Esophagus muscularis mucosa (tissue), 4 donors: ENCODE measurements around the gene SELL. TPM values are rescaled to one million over a fixed set of nuclear protein-coding genes. Genes with fewer than 3 reads are reported as not detected.

ENCODE experiments used
- DNase-seq: peaks from one replicate; pipeline ENCODE4 v3.0.0-alpha.2; 2017; ENCODE audit errors: extremely low spot score
- H3K27ac ChIP-seq, 4 donors: fragments of 200-600 bp; sonication (generic); replicated peaks in 1 of 4; 1 replicate in 3 of 4; 2 replicates in 1 of 4; pipeline ENCODE4 v1.5.1; 2016 to 2019; ENCODE audit warnings: mild to moderate bottlenecking in 1 of 4
- H3K27me3 ChIP-seq, 4 donors: fragments of 200-600 bp; sonication (generic); one replicate each; pipeline versions ENCODE4 v1.5.1 to v1.6.0; 2016 to 2019
- H3K36me3 ChIP-seq, 4 donors: fragments of 200-600 bp; sonication (generic); one replicate each; pipeline ENCODE4 v1.5.1; 2016 to 2019
- H3K4me1 ChIP-seq, 4 donors: fragments of 200-600 bp; sonication (generic); one replicate each; pipeline ENCODE4 v1.5.1; 2016 to 2019
- H3K4me3 ChIP-seq, 4 donors: fragments of 200-600 bp; sonication (generic); 1 replicate in 2 of 4; 2 replicates in 2 of 4; pipeline ENCODE4 v1.5.1; 2016 to 2019; ENCODE audit warnings: mild to moderate bottlenecking in 4 of 4, moderate library complexity in 1 of 4
- H3K9me3 ChIP-seq, 4 donors: fragments of 200-600 bp; sonication (generic); 1 replicate in 3 of 4; 2 replicates in 1 of 4; pipeline ENCODE4 v1.5.1; 2016 to 2019
- CTCF ChIP-seq, 3 experiments: fragments of 200-600 bp in 2 of 3; fragments of 450-650 bp in 1 of 3; sonication (generic) in 2 of 3; IDR thresholded peaks; one replicate each; pipeline ENCODE4 v1.5.1; 2017 to 2019; ENCODE audit warnings: antibody characterized with exemption in 3 of 3, mild to moderate bottlenecking in 2 of 3, moderate library complexity in 1 of 3
- EP300 ChIP-seq: sonication (generic); formaldehyde crosslinking; IDR thresholded peaks from one replicate; pipeline ENCODE4 v1.6.1; 2017; ENCODE audit warnings: antibody characterized with exemption
- POLR2A ChIP-seq: fragments of 450-650 bp; IDR thresholded peaks from one replicate; pipeline ENCODE4 v1.6.1; 2017; ENCODE audit warnings: antibody characterized with exemption, moderate library complexity, mild to moderate bottlenecking, low read depth
- POLR2AphosphoS5 ChIP-seq, 2 donors: sonication (generic); formaldehyde crosslinking; IDR thresholded peaks; one replicate each; pipeline ENCODE4 v1.6.1; 2017; ENCODE audit warnings: antibody characterized with exemption in 2 of 2
- WGBS: methylation state at CpG from one replicate; pipeline ENCODE4 v1.1.5; 2018; 5-methylcytosine and 5-hydroxymethylcytosine counted together
- intact Hi-C: fragments of 100-400 bp; cut with DNase I; formaldehyde crosslinking; loops from one replicate; pipeline ENCODE4 v1.15.1; 2023
- total RNA-seq, 4 donors: library from RNA; depleted of rRNA; stranded (reverse); fragments of >200 nt; gene quantifications; one replicate each; pipeline versions ENCODE4 v1.1.0 to v1.2.1, GENCODE V29; 2016

The SELL gene
- total RNA-seq, 4 donors from 2014 or later = 0.42 to 11.9 (median 0.86) TPM

- H3K36me3 ChIP-seq = no peaks in the 10 kb centered on the region
- TF ChIP-seq EP300 = no peak
- TF ChIP-seq POLR2A = no peak
- TF ChIP-seq CTCF (IDR thresholded peaks at IDR 0.05) = no peak
- TF ChIP-seq POLR2AphosphoS5 (IDR thresholded peaks at IDR 0.05) = no peak
- DNase-seq = no peak
- H3K27me3 ChIP-seq = no peaks in the 10 kb centered on the region
- H3K4me1 ChIP-seq = no peaks in the 10 kb centered on the region
- no peak overlapping the region for H3K4me3 ChIP-seq
- 77% methylated on average over 2 of the region's 2 CpGs for WGBS
- no peaks in the 10 kb centered on the region for H3K9me3 ChIP-seq
- H3K27ac ChIP-seq = no peak overlapping the region
- intact Hi-C loops = no loop called here
These were observed 10.0 kb downstream of the SELL start for GRCh38 chr1:169701261-169702005.

GRCh38 chr1:169699707-169700106 lies 11.7 kb downstream of the SELL start:
- no peaks in the 10 kb centered on the region for H3K36me3 ChIP-seq
- no peaks in the 10 kb centered on the region for H3K27me3 ChIP-seq
- TF ChIP-seq POLR2A (no peak), EP300 (no peak), POLR2AphosphoS5 (IDR thresholded peaks at IDR 0.05) (no peak), CTCF (IDR thresholded peaks at IDR 0.05) (no peak)
- no peak overlapping the region for H3K27ac ChIP-seq
- no peak for DNase-seq
- intact Hi-C loops = no loop called here
- 54% methylated on average over 3 of the region's 3 CpGs for WGBS
- H3K9me3 ChIP-seq = no peaks in the 10 kb centered on the region
- H3K4me1 ChIP-seq = no peaks in the 10 kb centered on the region
- no peak overlapping the region for H3K4me3 ChIP-seq

GRCh38 chr1:169698976-169699375 lies 12.4 kb downstream of the SELL start:
- no peaks in the 10 kb centered on the region for H3K36me3 ChIP-seq
- no peaks in the 10 kb centered on the region for H3K4me1 ChIP-seq
- H3K27ac ChIP-seq = no peak overlapping the region
- intact Hi-C loops = no loop called here
- DNase-seq = no peak
- TF ChIP-seq CTCF (IDR thresholded peaks at IDR 0.05) = no peak
- no peak for TF ChIP-seq POLR2AphosphoS5 (IDR thresholded peaks at IDR 0.05)
- H3K4me3 ChIP-seq = no peak overlapping the region
- H3K27me3 ChIP-seq = no peaks in the 10 kb centered on the region
- 61% methylated on average over 3 of the region's 3 CpGs for WGBS
- H3K9me3 ChIP-seq = no peaks in the 10 kb centered on the region

- TF ChIP-seq POLR2A = no peak
- no peak for TF ChIP-seq CTCF (IDR thresholded peaks at IDR 0.05)
- no peak for TF ChIP-seq EP300
- TF ChIP-seq POLR2AphosphoS5 (IDR thresholded peaks at IDR 0.05) = no peak
- no peaks in the 10 kb centered on the region for H3K27me3 ChIP-seq
- 73% methylated on average over 1 of the region's 1 CpG for WGBS
- DNase-seq = no peak
- H3K4me1 ChIP-seq = no peaks in the 10 kb centered on the region
- no peak overlapping the region for H3K27ac ChIP-seq
- no peaks in the 10 kb centered on the region for H3K9me3 ChIP-seq
- intact Hi-C loops = no loop called here
- H3K4me3 ChIP-seq = no peak overlapping the region
- H3K36me3 ChIP-seq = no peaks in the 10 kb centered on the region
These were observed 13.7 kb downstream of the SELL start for GRCh38 chr1:169697755-169698154.
